GM12878 (cell line): ENCODE results near the gene TRDN.

Experiments
- BACH1 ChIP-seq: fragments of 450-650 bp; IDR thresholded peaks from 2 replicates; pipeline ENCODE4 v1.6.1; 2017; ENCODE audit warnings: mild to moderate bottlenecking, borderline replicate concordance
- CTCF ChIP-seq, 3 experiments: IDR thresholded peaks in 2 of 3; conservative IDR thresholded peaks in 1 of 3; 2 replicates each; pipeline ENCODE4 v1.5.1; 2011; ENCODE audit warnings: low read depth in 3 of 3, low read length in 3 of 3, mild to moderate bottlenecking in 3 of 3, control low read depth in 2 of 3, moderate library complexity in 2 of 3, inconsistent platforms in 1 of 3, mixed read lengths in 1 of 3; ENCODE audit not compliant: control insufficient read depth in 2 of 3, insufficient read depth in 1 of 3; ENCODE audit errors: extremely low read depth in 1 of 3
- GABPA ChIP-seq: IDR thresholded peaks from 2 replicates; pipeline ENCODE4 v1.6.1; 2014; ENCODE audit warnings: antibody characterized with exemption, low read depth, mild to moderate bottlenecking, inconsistent platforms
- POLR2A ChIP-seq: IDR thresholded peaks from 2 replicates; pipeline ENCODE4 v1.6.1; 2011; ENCODE audit warnings: low read depth, mild to moderate bottlenecking, low read length
- RBBP5 ChIP-seq: fragments of 200-600 bp; sonication (generic); conservative IDR thresholded peaks from 2 replicates; pipeline ENCODE4 v1.6.1; 2016
- SIN3A ChIP-seq: IDR thresholded peaks from 2 replicates; pipeline ENCODE4 v1.6.1; 2012; ENCODE audit warnings: low read depth, low read length, improper control_type of control experiment
- SIX5 ChIP-seq: IDR thresholded peaks from 2 replicates; pipeline ENCODE4 v1.6.1; 2011; ENCODE audit warnings: mild to moderate bottlenecking, low read depth, low read length, moderate library complexity; ENCODE audit not compliant: severe bottlenecking
- SREBF1 ChIP-seq: IDR thresholded peaks from 2 replicates; pipeline ENCODE4 v1.6.1; 2012; ENCODE audit warnings: mild to moderate bottlenecking, low read length
- TAF1 ChIP-seq: IDR thresholded peaks from 2 replicates; pipeline ENCODE4 v1.6.1; 2011; ENCODE audit warnings: mild to moderate bottlenecking, low read depth, low read length, borderline replicate concordance
- TBL1XR1 ChIP-seq: IDR thresholded peaks from 2 replicates; pipeline ENCODE4 v1.6.1; 2012; ENCODE audit warnings: low read depth, low read length, improper control_type of control experiment
- TCF12 ChIP-seq: IDR thresholded peaks from 2 replicates; pipeline ENCODE4 v1.6.1; 2011; ENCODE audit warnings: low read depth, mild to moderate bottlenecking, low read length
- TCF7 ChIP-seq: IDR thresholded peaks from 2 replicates; pipeline ENCODE4 v1.6.1; 2014; ENCODE audit warnings: antibody characterized with exemption, borderline replicate concordance

DNA sequence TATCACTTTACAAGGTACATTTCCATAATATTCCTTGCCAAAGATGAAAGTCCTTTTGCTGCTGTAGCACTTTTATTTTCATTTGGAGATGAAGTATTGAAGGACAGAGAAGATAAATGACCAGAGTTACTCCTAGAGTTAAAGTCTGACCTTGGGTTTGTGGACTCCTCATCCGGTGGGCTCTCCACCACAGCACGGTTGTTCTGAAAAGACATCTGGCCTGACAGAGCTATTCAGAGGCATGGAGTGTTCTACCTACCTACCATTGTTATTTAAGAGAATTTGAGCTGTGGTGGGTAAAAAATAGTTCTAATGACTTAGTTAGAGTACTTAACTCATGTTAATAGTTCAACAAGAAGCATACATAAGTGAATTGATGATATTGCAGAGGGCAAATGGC lies 422.3 kb downstream of the TRDN start:
- no peak for TF ChIP-seq TCF7
- no peak for TF ChIP-seq GABPA
- no peak for TF ChIP-seq SIN3A
- TF ChIP-seq SIX5, result no peak
- TF ChIP-seq RBBP5, result no peak
- TF ChIP-seq CTCF (IDR thresholded peaks at IDR 0.05 in 2 of 3, conservative IDR thresholded peaks at IDR 0.05 in 1 of 3; ENCODE audit: control insufficient read depth in 2 of 3, extremely low read depth in 1 of 3, insufficient read depth in 1 of 3, low read depth in 3 of 3, low read length in 3 of 3), result no peak
- TF ChIP-seq TCF12, result no peak
- TF ChIP-seq TBL1XR1, result no peak
- no peak for TF ChIP-seq TAF1
- TF ChIP-seq POLR2A, result no peak
- no peak for TF ChIP-seq SREBF1
- no peak for TF ChIP-seq BACH1
